Naive thymus-derived CD4-positive, alpha-beta T cell (primary cell): ENCODE data around the gene ESYT3. TPM values are rescaled to one million over a fixed set of nuclear protein-coding genes. Genes with fewer than 3 reads are reported as not detected.
"Not testable (repeated sequence)": the region's sequence is repeated elsewhere in the genome, so short reads cannot be mapped to it uniquely, and the experiment has no call there.

Source experiments
- ATAC-seq: fragments of 150-1000 bp; cut with Tn5 transposase; 2 replicates; pipeline ENCODE4 v1.10.0; 2021; ENCODE audit warnings: mild to moderate bottlenecking, moderate library complexity
- CTCF ChIA-PET: fragments of 350-600 bp; sonication (Branson Sonifier 250); formaldehyde crosslinking; loops from one replicate; lab custom pipeline; 2021; ENCODE audit warnings: antibody characterized with exemption; lab: Charles Lee
- POLR2A ChIA-PET: fragments of 350-600 bp; sonication (Branson Sonifier 250); formaldehyde crosslinking; loops from one replicate; lab custom pipeline; 2021; ENCODE audit warnings: antibody characterized with exemption, inconsistent platforms; lab: Charles Lee
- DNase-seq, 9 donors: peaks; one replicate each; pipeline versions ENCODE4 v3.0.0 to v3.0.0-alpha.2; 2020 to 2022; ENCODE audit warnings: mixed read lengths in 1 of 9
- H3K27ac ChIP-seq: one replicate; pipeline ENCODE4 v1.7.0; 2013; ENCODE audit warnings: mild to moderate bottlenecking, low read depth, low read length, moderate library complexity
- H3K27me3 ChIP-seq, 2 donors: one replicate each; pipeline ENCODE4 v1.7.0; 2013; ENCODE audit warnings: low read length in 2 of 2, mild to moderate bottlenecking in 2 of 2, moderate library complexity in 2 of 2; ENCODE audit not compliant: control insufficient read depth in 2 of 2, insufficient read depth in 2 of 2
- H3K36me3 ChIP-seq, 3 experiments: 1 replicate in 2 of 3; 2 replicates in 1 of 3; pipeline ENCODE4 v1.7.0; 2013; ENCODE audit warnings: low read length in 3 of 3, mild to moderate bottlenecking in 3 of 3, moderate library complexity in 1 of 3; ENCODE audit not compliant: insufficient read depth in 3 of 3, control insufficient read depth in 2 of 3
- H3K4me1 ChIP-seq, 2 donors: one replicate each; pipeline ENCODE4 v1.7.0; 2013; ENCODE audit warnings: low read length in 2 of 2, mild to moderate bottlenecking in 2 of 2, moderate library complexity in 1 of 2; ENCODE audit not compliant: control insufficient read depth in 2 of 2, insufficient read depth in 2 of 2
- H3K4me3 ChIP-seq: 2 replicates; pipeline ENCODE4 v1.7.0; 2013; ENCODE audit warnings: mild to moderate bottlenecking, low read length
- H3K9me3 ChIP-seq, 3 experiments: 1 replicate in 2 of 3; 2 replicates in 1 of 3; pipeline ENCODE4 v1.7.0; 2013; ENCODE audit warnings: low read length in 3 of 3; ENCODE audit not compliant: control insufficient read depth in 2 of 3
- H3K27ac Mint-ChIP-seq, 9 donors: one replicate each; pipeline ENCODE4 v1.8.0; 2020 to 2022; ENCODE audit warnings: mixed read lengths in 9 of 9, mild to moderate bottlenecking in 8 of 9, moderate library complexity in 5 of 9, inconsistent platforms in 2 of 9
- H3K27me3 Mint-ChIP-seq, 5 donors: one replicate each; pipeline ENCODE4 v1.8.0; 2021 to 2022; ENCODE audit warnings: mixed read lengths in 5 of 5, mild to moderate bottlenecking in 1 of 5
- H3K36me3 Mint-ChIP-seq, 5 donors: one replicate each; pipeline ENCODE4 v1.8.0; 2020 to 2022; ENCODE audit warnings: mixed read lengths in 5 of 5, mild to moderate bottlenecking in 3 of 5, inconsistent platforms in 1 of 5
- H3K4me1 Mint-ChIP-seq, 7 donors: one replicate each; pipeline ENCODE4 v1.8.0; 2020 to 2022; ENCODE audit warnings: mixed read lengths in 7 of 7, mild to moderate bottlenecking in 3 of 7, inconsistent platforms in 1 of 7
- H3K4me3 Mint-ChIP-seq, 10 donors: one replicate each; pipeline ENCODE4 v1.8.0; 2020 to 2022; ENCODE audit warnings: mild to moderate bottlenecking in 10 of 10, mixed read lengths in 10 of 10, moderate library complexity in 6 of 10, inconsistent platforms in 2 of 10
- H3K9me3 Mint-ChIP-seq, 11 donors: one replicate each; pipeline ENCODE4 v1.8.0; 2020 to 2022; ENCODE audit warnings: mixed read lengths in 11 of 11, mild to moderate bottlenecking in 4 of 11, inconsistent platforms in 1 of 11, moderate library complexity in 1 of 11
- intact Hi-C, 2 donors: fragments of 100-400 bp; cut with micrococcal nuclease; formaldehyde crosslinking; loops; one replicate each; pipeline ENCODE4 v1.15.1; 2023
- polyA plus RNA-seq, 2 donors: library from polyadenylated mRNA; unstranded; fragments of 300-500 nt; fragmentation: Illumina TruSeq; gene quantifications; one replicate each; pipeline ENCODE4 v1.2.3, GENCODE V29; 2021
- total RNA-seq, 6 experiments: library from RNA in 5 of 6; stranded (reverse) in 5 of 6; gene quantifications; 1 replicate in 5 of 6; 2 replicates in 1 of 6; pipeline ENCODE4 v1.2.3 and lab custom pipeline; 2021 to 2026

Gene ESYT3
- total and polyA plus RNA-seq, 7 experiments from 2014 or later = 0.14 to 0.41 (median 0.32) TPM; not detected in 4

DNA sequence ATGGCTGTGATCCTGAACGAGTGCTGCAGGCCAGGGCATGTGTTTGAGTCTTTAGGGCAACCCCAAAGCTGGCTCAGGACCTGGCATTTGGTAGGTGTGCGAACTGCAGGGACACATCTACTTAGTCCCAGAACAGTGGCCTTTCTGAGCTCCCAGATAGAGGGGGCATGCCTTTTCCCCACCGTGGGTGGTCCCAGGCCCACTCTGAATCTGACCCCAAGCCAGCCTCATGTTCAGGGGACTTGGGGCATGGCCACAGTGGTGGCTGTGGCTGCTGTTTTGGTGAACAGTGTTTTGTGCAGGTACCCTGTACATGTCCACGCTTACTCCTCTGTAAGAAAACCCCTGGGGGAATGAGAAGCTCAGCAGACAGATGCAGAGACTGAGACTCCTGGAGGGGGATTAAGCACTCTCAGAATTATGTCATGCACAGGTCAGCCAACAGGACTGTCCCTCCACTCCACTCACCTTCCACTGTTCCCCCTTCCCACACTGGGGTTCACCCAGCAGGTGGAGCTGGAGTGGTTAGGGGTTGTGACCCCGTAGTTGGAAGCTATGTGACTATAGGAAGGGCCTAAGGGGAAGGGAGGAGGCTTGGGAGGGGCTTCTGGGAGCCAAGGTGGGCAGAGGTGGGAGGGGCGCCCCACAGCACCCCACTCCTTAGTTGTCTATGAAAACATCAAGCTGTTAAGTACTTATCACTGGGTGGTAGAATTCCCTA is 16.4 kb downstream of the ESYT3 start:
- no peaks in the 10 kb centered on the region for H3K27me3 ChIP-seq
- H3K4me3 Mint-ChIP-seq = no peak overlapping the region
- no peak for DNase-seq
- H3K36me3 Mint-ChIP-seq = no peaks in the 10 kb centered on the region
- H3K4me3 ChIP-seq = no peak overlapping the region
- H3K36me3 ChIP-seq = no peaks in the 10 kb centered on the region
- POLR2A ChIA-PET = no interaction called here
- H3K4me1 Mint-ChIP-seq = peaks cover 0 to 3% (median 0%) of the 10 kb centered on the region in 7 donors
- H3K9me3 Mint-ChIP-seq = no peaks in the 10 kb centered on the region
- H3K4me1 ChIP-seq = no peaks in the 10 kb centered on the region
- intact Hi-C loops = no loop called here
- H3K27ac Mint-ChIP-seq = no peak overlapping the region
- CTCF ChIA-PET = no interaction called here
- H3K27ac ChIP-seq = no peak overlapping the region
- H3K27me3 Mint-ChIP-seq = peaks cover 0 to 3% (median 0%) of the 10 kb centered on the region in 5 donors
- ATAC-seq = no peak
- no peaks in the 10 kb centered on the region for H3K9me3 ChIP-seq

GRCh38 chr3:138451595-138452162 is 17.3 kb downstream of the ESYT3 start:
- POLR2A ChIA-PET = no interaction called here
- CTCF ChIA-PET = no interaction called here

DNA sequence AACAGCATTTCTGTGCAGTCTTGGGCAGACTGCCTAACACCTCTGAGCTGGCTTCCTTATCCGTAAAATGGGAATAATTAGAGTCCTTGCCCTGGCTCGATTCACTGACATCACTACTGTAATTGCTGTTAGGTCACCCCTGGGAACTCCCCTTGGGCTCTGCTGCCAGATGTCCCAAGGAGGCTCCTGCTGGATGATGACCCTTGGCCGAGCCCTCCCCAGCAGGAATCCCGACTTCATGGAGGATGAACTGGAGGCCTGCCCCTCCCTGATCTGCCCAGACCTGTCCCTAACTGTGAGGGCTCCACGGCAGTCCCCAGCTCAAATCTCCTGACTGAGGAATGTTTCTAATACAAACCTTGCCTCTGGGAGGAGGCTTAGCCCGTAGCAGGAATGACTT is 18.0 kb downstream of the ESYT3 start:
- H3K27me3 ChIP-seq = no peaks in the 10 kb centered on the region
- ATAC-seq = no peak
- no peak overlapping the region for H3K27ac Mint-ChIP-seq
- H3K9me3 Mint-ChIP-seq = no peaks in the 10 kb centered on the region
- intact Hi-C loops = no loop called here
- no peak for DNase-seq
- H3K4me3 Mint-ChIP-seq = no peak overlapping the region
- no peaks in the 10 kb centered on the region for H3K36me3 Mint-ChIP-seq
- H3K4me3 ChIP-seq = no peak overlapping the region
- H3K27me3 Mint-ChIP-seq = peaks cover 0 to 3% (median 0%) of the 10 kb centered on the region in 5 donors
- H3K9me3 ChIP-seq = no peaks in the 10 kb centered on the region
- POLR2A ChIA-PET = no interaction called here
- H3K4me1 ChIP-seq = no peaks in the 10 kb centered on the region
- no peak overlapping the region for H3K27ac ChIP-seq
- CTCF ChIA-PET = no interaction called here
- H3K4me1 Mint-ChIP-seq = peaks cover 0 to 9% (median 0%) of the 10 kb centered on the region in 7 donors
- no peaks in the 10 kb centered on the region for H3K36me3 ChIP-seq

More at GRCh38 chr3:138451595-138452162, 17.3 kb downstream of the ESYT3 start:
- ATAC-seq (no peak), DNase-seq (no peak)
- H3K4me1 ChIP-seq = no peaks in the 10 kb centered on the region
- no peak overlapping the region for H3K27ac ChIP-seq
- H3K9me3 ChIP-seq = no peaks in the 10 kb centered on the region
- H3K36me3 ChIP-seq = no peaks in the 10 kb centered on the region
- Mint-ChIP-seq H3K27me3 (peaks cover 0 to 3% (median 0%) of the 10 kb centered on the region in 5 donors), H3K9me3 (no peaks in the 10 kb centered on the region), H3K27ac (no peak overlapping the region), H3K36me3 (no peaks in the 10 kb centered on the region), H3K4me1 (peaks cover 0 to 9% (median 0%) of the 10 kb centered on the region in 7 donors), H3K4me3 (no peak overlapping the region)
- H3K27me3 ChIP-seq = no peaks in the 10 kb centered on the region
- no peak overlapping the region for H3K4me3 ChIP-seq
- intact Hi-C loops = no loop called here

- ATAC-seq, H3K36me3 Mint-ChIP-seq, H3K27me3 Mint-ChIP-seq, H3K4me3 Mint-ChIP-seq, DNase-seq, H3K4me1 ChIP-seq, POLR2A ChIA-PET, H3K4me3 ChIP-seq, intact Hi-C loops, H3K27me3 ChIP-seq, H3K9me3 Mint-ChIP-seq, H3K4me1 Mint-ChIP-seq, H3K9me3 ChIP-seq, H3K27ac ChIP-seq, H3K36me3 ChIP-seq, H3K27ac Mint-ChIP-seq, CTCF ChIA-PET: not testable (repeated sequence)
Measured at GRCh38 chr3:138453940-138454339, 19.5 kb downstream of the ESYT3 start.

GRCh38 chr3:138455801-138456716 is 21.6 kb downstream of the ESYT3 start:
- no peak overlapping the region for H3K27ac ChIP-seq
- H3K9me3 ChIP-seq = no peaks in the 10 kb centered on the region
- no peaks in the 10 kb centered on the region for H3K36me3 ChIP-seq
- no peaks in the 10 kb centered on the region for H3K27me3 Mint-ChIP-seq
- no peak for DNase-seq
- peak overlapping the region in 1 of 9 donors; percentile 23 for H3K27ac Mint-ChIP-seq
- H3K4me3 Mint-ChIP-seq = peak overlapping the region in 1 of 10 donors; percentile 14
- no peaks in the 10 kb centered on the region for H3K4me1 ChIP-seq
- POLR2A ChIA-PET = no interaction called here
- intact Hi-C loops = no loop called here
- CTCF ChIA-PET = no interaction called here
- H3K27me3 ChIP-seq = no peaks in the 10 kb centered on the region
- no peak overlapping the region for H3K4me3 ChIP-seq
- no peak for ATAC-seq
- H3K4me1 Mint-ChIP-seq = peaks cover 0 to 11% (median 0%) of the 10 kb centered on the region in 7 donors
- no peaks in the 10 kb centered on the region for H3K36me3 Mint-ChIP-seq
- no peaks in the 10 kb centered on the region for H3K9me3 Mint-ChIP-seq

- H3K36me3 Mint-ChIP-seq = no peaks in the 10 kb centered on the region
- H3K4me3 ChIP-seq = no peak overlapping the region
- no peak overlapping the region for H3K27ac ChIP-seq
- no peaks in the 10 kb centered on the region for H3K36me3 ChIP-seq
- no peaks in the 10 kb centered on the region for H3K9me3 Mint-ChIP-seq
- H3K27me3 ChIP-seq = no peaks in the 10 kb centered on the region
- ChIA-PET CTCF (no interaction called here), POLR2A (no interaction called here)
- ATAC-seq = no peak
- no peak for DNase-seq
- peaks cover 0 to 11% (median 0%) of the 10 kb centered on the region in 7 donors for H3K4me1 Mint-ChIP-seq
- no peaks in the 10 kb centered on the region for H3K4me1 ChIP-seq
- H3K4me3 Mint-ChIP-seq = no peak overlapping the region
- intact Hi-C loops = no loop called here
- H3K9me3 ChIP-seq = no peaks in the 10 kb centered on the region
- no peaks in the 10 kb centered on the region for H3K27me3 Mint-ChIP-seq
- no peak overlapping the region for H3K27ac Mint-ChIP-seq
Measured at GRCh38 chr3:138456961-138457862, 22.8 kb downstream of the ESYT3 start.
